Breast epithelium (tissue), 3 donors: Measurements from ENCODE around the gene NAP1L5.

Experiments used
- CTCF ChIP-seq, 3 donors: fragments of 450-650 bp; IDR thresholded peaks; one replicate each; pipeline ENCODE4 v1.5.1; 2016 to 2017; ENCODE audit warnings: antibody characterized with exemption in 3 of 3, mild to moderate bottlenecking in 3 of 3, moderate library complexity in 3 of 3
- POLR2AphosphoS5 ChIP-seq, 3 donors: sonication (generic); formaldehyde crosslinking; IDR thresholded peaks; one replicate each; pipeline ENCODE4 v1.6.1; 2017; ENCODE audit warnings: antibody characterized with exemption in 3 of 3

- TF ChIP-seq CTCF (IDR thresholded peaks at IDR 0.05) (no peak), POLR2AphosphoS5 (IDR thresholded peaks at IDR 0.05) (no peak)
Observed at GRCh38 chr4:88705805-88706492, 8.3 kb upstream of the NAP1L5 start.
